ENCODE results near the gene ITGA11.

ITGA11 gene

DNA sequence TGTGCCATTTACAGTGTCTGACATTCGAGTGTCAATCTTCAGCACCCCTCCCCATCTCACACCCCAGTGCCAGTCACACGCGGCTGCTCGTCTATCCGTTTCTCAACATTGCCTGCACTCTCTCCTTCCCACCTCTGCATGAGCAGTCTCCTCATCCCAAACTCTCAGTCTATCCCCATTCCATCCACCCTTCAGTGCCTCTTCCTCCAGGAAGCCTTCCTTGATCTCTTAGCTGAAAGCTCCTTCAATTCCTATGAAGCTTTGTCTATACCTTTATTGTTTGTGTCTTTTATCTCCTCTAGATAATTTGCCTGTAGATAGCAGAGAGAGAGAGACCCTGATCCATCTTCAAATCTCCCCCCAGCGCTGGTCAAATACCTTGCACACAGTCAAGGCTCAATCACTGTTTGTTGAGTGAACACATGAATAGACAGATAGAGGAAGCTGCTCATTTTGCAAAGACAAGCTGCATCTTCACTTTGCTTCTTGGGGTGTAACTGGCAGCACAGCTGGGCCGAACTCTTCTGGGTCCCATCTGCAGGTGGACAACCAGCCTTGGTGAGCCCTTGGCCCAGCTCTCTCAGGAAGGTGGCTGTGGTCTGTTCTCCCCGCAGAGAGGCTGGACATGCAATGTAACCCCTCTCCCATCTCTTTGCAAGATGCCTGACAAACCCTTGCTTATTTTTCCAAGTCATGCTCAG lies 52.8 kb downstream of the ITGA11 start:
- in situ Hi-C loops (cut with MboI; ENCODE audit: low sequenced_read_pairs), result no loop called here

DNA sequence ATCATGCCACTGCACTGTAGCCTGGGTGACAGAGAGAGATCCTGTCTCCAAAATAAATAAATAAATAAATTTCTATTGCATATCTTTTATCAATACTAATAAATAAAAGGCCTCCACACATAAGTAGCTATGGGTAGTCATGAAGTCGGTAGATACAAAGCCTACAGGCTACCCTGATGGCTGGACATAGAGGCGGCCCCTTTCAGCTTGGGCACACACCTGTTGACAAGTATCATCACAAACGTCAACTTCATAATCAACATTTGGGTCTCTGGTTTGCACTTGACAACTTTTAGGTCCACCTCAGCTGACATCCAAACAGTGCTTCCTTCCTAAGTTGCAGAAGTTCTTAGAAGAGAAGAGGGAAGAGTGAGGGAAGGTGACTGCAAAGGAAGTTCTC lies 53.4 kb downstream of the ITGA11 start:
- in situ Hi-C loops (cut with MboI; ENCODE audit: low sequenced_read_pairs), result no loop called here

DNA sequence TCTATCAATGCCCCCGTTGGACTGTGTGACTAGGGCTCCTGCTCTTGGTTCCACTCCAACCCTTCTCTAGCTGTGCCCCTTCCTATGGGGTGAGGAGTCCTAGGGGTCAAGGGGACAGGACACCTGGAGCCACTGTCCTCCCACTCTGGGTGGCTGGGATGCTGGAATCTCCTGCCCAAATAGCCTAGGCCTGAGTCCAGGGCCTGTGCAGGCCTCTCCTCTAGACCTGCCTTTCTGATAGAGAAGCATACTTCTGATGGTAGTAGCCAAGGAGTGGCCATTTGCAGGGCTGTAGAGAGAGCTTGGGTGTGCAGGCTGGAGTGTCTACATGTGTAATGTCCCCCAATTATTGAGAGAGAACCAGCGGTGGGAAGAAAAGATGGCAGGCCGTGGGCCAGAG lies 54.2 kb downstream of the ITGA11 start:
- in situ Hi-C loops (cut with MboI; ENCODE audit: low sequenced_read_pairs), result no loop called here

DNA sequence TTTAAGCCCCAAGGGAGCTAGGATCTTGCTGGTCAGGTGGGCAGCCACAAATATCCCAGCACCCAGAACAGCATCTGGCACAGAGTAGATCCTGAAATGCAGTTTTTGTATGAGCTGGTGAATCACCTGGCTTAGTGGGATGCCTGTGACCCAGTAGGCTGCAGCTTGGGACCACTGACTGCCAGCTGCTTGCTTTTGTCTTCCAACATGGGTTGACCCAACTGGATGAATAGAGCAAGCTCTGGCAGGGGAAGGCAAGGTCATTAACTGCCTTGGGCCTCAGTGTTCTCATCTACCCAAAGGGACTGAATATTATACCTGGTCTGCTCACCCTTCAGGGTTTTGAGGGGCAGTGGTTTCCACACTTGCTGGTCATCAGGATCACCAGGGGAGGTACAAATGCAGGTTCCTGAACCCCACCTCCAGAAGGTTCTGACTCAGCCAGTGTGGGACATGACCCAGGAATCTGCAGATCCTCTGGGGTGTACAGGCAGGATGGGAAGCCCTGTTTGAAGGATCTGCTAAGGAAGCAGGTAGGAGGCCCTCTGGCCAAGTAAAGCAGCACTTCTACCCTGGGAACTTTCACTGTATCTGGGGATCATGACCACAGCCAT lies 55.4 kb downstream of the ITGA11 start:
- in situ Hi-C loops (cut with MboI; ENCODE audit: low sequenced_read_pairs), result no loop called here

DNA sequence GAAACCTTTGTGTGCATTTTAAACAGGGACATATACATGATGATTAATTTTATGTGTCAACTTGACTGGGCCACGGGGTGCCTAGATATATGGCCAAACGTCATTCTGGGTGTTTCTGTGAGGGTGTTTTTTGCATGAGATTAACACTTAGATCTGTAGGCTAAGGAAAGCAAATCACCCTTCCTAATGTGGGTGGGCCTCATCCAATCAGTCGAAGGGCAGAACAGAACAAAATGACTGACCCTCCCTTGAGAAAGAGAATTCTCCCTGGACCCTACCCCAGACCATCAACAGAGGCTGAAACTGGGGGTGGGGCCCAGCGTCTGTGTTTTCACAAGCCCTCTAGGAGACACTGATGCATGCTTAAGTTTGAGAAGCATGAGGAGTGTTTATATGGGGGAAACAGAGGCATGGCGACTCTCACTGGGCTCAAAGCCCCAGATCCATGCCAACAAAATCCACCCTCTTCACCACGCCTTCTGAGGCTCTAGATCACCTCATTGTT lies 56.2 kb downstream of the ITGA11 start:
- in situ Hi-C loops (cut with MboI; ENCODE audit: low sequenced_read_pairs), result no loop called here

DNA sequence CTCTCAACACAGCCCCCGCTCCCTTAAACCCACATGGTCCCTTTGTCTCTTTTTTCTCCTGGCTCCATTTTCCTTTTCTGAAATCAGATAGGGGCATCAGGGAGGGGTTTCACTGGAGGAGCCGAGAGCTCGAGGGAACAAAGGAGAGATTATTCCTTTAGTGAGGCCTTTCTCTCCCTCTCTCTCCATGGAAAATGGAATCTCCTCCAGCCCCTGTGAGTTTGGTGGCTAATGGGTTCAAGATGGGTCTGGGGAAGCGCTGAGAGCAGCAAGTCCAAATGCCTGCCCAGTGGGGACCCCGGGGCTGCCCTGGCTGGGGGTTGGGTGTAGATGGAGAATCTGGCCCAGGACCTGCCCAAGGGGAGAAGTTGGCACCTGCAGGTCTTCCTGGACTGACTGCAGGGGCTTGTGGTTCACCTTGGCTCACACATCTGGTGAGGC lies 56.8 kb downstream of the ITGA11 start:
- in situ Hi-C loops (cut with MboI; ENCODE audit: low sequenced_read_pairs), result no loop called here

DNA sequence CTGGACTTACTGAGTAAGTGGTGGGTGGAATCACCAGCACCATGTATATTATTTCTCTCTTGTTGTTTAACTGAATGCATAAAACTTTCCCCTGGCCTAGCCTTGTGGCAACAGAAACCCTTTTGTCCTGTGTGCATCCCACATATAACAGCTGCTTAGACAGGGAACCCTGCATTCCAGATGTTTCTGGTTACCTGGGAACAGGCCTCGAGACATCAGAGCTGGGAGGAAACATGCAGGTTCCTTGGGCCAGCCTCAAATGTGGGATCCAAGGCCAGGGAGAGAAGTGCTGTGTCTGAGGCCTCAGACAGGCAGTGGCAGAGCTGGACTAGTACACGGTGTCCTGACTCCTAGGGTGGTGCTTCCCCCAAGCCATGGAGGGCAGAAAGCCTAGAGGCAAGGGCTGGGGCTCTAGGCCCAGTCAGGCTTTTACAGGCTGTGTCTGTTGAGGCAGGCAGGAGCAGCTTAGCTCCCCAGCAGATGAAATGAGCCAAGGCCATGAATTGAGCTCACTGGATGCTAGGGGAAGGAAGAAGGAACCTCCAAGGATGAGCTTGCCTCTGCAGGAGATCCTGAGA lies 57.7 kb downstream of the ITGA11 start:
- in situ Hi-C loops (cut with MboI; ENCODE audit: low sequenced_read_pairs), result no loop called here

DNA sequence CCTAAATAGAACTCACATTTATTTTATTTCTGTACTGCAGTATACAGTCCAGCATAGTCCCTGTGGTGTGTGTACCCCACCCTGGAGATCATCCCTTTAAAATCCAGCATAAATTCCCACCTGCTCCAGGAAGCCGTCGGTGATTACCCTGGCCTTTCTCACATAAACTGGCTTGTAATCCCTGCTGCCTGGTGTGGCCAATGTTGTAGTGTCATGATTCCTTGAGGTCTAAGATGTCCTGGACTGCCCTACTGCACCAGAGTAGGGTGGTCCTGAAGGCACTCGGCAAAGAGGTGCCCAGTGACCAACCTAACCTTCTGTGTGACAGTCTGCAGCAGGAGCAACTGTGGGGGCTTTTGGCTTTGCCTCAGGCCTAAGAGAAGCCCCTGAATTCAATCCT lies 58.9 kb downstream of the ITGA11 start:
- in situ Hi-C loops (cut with MboI; ENCODE audit: low sequenced_read_pairs), result no loop called here

DNA sequence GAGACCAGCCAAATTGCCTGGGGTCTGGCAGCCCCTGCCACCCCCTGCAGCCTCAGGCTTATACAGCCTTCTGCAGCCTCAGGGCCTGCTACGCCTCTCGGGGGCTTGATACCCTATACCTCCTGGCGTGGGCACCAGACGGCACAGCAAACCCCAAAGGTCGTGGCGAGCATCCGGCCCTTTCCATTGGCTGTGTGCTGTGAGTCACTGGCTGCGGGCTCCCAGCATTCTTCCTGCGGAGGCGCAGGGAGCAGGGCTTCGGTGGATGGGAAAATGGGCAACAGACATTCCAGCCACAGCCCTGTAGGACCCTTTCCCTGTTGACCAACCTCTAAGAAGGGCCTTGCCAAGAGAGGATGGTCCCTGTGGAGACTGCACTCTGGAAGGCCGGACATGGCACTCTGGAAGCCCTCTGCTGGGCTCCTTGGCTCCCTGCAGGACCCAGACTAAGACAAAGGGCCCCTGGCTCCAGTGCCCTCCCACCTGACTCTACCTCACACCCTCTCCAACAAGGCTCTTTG lies 59.6 kb downstream of the ITGA11 start:
- in situ Hi-C loops (cut with MboI; ENCODE audit: low sequenced_read_pairs), result no loop called here

DNA sequence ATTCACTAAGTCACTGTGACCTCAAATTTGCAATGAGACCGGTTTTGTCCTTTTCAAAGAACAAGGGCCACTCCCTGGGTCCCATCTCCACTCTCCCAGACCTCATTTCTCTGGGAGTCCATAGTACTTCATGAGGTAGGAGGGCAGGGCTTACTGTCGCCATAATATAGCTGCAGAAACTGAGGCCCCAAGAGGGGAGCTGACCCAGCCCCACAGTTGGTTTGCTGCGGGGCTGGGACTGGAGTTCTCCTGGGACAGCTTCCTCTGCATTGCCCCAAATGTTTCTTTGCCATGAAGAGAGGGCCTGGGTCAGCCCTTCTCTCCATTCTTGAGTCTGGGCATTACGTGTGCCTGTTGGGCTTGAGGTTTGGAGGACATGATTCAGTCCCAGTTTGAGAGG lies 60.1 kb downstream of the ITGA11 start:
- in situ Hi-C loops (cut with MboI; ENCODE audit: low sequenced_read_pairs), result no loop called here

DNA sequence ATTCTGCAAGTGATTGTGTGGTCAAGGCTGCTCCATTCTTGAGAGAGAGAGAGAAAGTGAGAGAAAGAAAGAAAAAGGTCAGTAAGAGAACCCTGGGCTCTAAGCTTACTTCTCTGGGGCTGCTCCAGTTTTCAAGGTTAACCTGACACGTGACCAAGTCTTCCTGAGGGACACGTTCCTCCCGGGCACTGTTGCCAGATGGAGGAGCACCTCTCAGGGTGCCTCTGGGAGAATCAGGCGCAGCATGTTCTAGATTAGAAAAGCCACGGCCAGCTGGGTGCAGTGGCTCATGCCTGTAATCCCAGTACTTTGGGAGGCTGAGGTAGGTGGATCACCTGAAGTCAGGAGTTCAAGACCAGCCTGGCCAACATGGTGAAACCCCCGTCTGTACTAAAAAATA lies 60.8 kb downstream of the ITGA11 start:
- in situ Hi-C loops (cut with MboI; ENCODE audit: low sequenced_read_pairs), result no loop called here

DNA sequence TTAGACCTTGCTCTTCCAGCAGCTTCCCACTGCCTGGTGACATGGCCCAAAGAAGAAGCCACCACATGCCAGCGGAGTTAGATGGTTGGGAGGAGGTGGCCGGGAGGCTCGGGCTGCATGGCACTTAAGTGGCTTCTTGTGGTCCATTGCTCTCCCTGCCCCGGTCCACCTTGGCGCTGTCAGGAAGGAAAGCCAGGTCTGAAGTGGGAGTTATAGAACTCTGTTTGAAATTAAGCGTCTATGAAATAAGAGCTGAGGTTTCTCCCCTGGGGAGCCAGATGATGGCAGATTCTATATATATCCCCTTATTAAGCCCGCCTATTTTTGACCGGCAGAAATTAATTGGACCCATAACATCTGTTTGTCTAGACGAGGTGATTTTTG lies 61.2 kb downstream of the ITGA11 start:
- in situ Hi-C loops (cut with MboI; ENCODE audit: low sequenced_read_pairs), result no loop called here

DNA sequence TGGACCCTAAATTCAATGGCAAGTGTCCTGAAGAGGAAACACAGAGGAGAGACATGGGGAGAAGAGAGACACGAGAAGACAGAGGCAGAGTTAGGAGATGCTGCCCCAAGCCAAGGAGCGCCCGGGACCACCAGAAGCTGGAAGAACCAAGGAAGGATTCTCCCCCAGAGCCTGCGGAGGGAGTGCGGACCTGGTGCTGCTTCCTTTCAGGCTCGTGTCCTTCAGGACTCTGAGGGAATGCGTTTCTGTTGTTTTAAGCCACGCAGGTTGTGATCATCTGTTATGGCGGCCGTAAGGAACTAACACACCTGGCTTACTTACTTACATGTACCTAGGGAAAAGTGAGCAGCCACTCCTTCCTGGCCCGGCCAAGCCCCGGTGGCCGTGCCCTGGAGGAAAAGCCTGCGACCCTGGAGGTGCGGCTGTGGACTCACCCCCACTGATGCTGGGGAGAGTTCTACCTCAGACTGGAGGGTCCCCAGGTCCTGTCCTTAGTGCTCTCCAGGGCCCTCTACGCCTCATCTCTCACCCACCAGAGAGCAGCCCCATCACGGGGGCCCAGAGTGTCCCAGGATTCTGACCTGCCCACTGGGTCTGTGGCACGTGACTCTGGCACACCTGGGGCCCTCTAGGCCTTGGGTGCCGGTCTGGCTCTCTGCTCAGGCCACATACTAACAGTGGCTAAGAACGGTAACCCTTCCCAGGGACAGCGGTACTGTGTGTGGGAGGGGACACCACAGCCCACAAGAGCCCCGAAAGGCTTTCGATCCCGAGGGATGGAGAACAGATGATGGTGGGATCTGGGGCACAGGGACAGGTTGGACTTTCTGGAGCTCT lies 61.8 kb downstream of the ITGA11 start:
- in situ Hi-C loops (cut with MboI; ENCODE audit: low sequenced_read_pairs), result no loop called here

DNA sequence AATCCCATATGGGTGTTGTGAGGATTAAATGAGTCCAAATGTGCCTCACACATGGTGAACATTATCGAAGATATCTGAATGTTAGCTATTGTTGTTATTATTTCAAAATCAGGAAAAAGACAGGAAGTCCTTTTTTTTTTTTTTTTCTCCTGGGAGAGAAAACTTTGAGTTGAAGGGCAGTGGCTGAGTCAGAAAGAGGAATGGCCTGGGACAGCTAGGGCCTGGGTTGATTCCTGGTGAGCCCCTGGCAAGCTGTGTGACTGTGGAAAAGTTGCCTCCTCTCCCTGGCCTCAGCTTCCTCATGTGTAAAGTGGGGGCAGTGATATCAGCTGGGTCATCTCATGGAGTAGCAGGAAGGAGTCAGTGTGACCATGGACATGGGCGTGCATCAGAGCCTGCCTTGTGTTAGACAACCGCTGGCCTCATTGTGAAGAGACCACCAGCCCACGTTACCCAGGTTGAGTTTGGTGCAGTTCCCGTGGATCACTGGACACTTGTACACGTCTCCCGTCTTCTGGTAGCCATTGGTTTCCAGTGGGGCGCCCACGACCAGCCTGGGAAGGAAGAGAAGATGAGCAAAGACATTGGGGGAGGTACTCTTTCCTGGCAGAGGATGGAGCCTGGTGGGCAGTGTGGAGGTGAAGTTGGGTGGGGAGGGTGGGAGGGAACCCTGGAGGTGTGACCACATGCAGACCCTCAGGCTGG lies 63.1 kb downstream of the ITGA11 start:
- in situ Hi-C loops (cut with MboI; ENCODE audit: low sequenced_read_pairs), result no loop called here

DNA sequence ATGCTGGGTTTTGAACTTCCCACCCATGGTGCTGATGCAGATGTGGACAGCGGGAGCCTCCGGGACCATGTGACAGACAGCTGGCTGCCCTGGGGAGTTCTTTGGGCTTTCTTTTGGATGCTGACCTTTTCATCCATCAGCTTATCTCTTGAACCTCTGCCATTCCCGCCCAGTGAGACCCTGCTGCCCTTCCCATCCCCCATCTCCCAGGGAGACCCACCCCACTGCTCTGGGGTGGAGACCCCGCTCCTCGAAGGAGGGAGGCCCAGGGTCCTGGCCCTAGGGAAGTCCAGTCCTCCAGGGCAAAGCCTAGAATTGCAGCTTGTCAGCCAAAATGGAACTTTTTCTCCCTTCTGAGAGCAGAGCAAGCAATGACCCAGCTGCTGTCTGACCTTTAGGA lies 64.0 kb downstream of the ITGA11 start:
- in situ Hi-C loops (cut with MboI; ENCODE audit: low sequenced_read_pairs), result no loop called here

DNA sequence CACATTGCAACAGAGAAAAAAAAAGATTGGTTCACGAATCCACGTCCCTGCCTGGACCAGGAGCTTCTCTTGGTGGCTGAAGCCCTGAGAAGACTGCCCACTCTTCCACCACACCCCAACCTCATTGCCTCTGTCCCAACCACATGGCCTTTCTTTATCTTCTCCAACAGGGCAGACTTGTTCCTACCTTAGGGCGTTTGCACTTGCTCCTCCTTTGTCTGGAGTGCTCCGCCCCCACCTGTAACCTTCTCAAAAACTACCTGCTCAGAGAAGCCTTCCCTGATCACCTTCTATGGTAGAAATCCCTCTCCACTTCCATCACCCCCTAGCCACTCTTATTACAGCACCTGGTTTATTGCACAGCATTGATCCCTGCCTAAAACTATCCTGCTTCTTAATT lies 64.7 kb downstream of the ITGA11 start:
- in situ Hi-C loops (cut with MboI; ENCODE audit: low sequenced_read_pairs), result no loop called here

DNA sequence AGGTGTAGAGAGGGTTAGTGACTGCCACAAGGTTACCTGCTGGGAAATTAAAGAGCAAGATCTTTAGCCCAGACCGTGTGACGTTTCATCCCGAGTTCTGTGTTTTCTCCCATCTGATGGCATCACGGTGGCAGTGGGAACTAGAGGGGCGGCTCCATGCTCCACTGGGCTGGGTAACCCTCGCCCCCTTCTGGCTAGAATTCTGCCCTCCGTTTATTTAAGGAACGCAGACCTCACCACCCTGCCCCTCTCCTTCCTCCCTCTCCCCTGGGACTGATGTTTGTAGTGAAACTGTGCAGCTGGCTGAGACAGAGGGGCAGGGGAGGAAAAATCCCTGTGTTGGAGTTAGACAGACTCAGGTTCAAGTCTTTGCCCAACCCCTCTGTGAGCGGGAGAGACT lies 65.6 kb downstream of the ITGA11 start:
- in situ Hi-C loops (cut with MboI; ENCODE audit: low sequenced_read_pairs), result no loop called here

DNA sequence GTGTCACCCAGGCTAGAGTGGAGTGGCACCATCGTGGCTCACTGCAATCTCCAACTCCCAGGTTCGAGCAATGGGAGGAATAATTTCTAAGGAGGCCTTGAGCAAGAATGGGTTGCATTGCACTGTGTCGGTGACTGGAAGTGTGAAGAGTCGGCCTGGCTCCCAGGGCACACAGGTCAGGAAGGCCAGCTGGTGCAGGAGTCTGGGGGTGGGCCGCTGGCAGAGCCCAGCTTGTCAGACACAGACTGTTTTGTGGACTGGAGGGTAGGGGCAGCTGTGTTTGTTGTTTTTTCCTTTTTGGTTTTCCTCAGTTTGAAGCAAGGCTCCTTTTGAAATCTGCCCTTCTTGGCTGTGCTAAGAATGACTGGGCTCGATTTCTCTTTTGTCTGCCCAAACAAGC lies 66.2 kb downstream of the ITGA11 start:
- in situ Hi-C loops (cut with MboI; ENCODE audit: low sequenced_read_pairs), result no loop called here

DNA sequence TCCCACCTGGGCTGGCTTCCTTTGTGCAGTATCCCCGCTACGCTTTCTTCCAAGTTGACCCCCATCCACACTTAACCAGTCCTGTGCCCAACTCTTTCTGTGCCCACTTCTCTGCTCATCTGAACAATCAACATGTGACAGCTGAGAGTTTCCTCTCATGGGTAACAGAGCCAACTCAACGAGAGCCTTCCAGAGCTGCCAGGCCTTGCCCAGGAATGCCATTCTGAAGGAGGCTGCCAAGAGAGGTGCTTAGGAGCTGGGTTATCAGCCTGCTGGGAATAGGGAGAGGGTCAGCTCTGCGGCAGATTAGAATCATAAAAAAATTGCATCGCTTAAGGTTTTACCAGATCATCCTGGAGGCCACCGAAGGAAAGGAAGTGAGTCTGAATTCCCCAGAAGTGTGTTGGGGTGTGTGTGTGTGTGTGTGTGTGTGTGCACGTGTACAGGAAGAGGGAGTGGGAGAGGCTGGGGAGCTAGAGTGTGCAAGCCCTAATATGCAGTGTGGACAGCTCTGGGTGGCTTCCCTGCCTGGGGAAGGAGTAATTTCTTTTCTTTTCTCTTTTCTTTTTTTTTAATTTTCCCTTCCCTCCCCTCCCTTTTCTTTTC lies 66.7 kb downstream of the ITGA11 start:
- in situ Hi-C loops (cut with MboI; ENCODE audit: low sequenced_read_pairs), result no loop called here

DNA sequence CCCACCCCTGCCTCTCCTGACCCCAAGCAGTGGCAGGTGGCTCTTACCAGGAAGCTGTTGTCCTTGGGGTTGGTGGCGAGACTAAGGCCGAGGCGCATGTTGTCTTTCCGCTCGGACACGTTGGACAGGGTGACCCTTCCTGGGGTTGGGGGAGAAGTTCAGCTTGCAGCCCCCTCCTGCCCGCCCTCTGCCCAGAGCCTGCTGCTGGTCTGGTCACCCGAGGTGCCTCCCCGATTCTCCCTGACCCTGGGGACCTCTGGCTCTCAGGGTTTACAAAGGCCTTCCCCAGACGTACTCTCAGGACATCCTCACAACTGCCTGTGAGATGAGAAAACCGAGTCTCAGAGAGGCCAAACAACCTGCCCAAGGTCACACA lies 67.3 kb downstream of the ITGA11 start:
- in situ Hi-C loops (cut with MboI; ENCODE audit: low sequenced_read_pairs), result no loop called here
